ENCODE data around the gene INPP4A. TPM values are rescaled to one million over a fixed set of nuclear protein-coding genes. Genes with fewer than 3 reads are reported as not detected.
A peak's percentile ranks its signal among the peaks of the same experiment; 100 is the strongest.

The INPP4A gene
- total and polyA plus RNA-seq, 2 of the 13 experiments (the other 11 are each of a cell fraction or from before 2014, with no cell fraction given), result 10.1 to 10.9 TPM

DNA sequence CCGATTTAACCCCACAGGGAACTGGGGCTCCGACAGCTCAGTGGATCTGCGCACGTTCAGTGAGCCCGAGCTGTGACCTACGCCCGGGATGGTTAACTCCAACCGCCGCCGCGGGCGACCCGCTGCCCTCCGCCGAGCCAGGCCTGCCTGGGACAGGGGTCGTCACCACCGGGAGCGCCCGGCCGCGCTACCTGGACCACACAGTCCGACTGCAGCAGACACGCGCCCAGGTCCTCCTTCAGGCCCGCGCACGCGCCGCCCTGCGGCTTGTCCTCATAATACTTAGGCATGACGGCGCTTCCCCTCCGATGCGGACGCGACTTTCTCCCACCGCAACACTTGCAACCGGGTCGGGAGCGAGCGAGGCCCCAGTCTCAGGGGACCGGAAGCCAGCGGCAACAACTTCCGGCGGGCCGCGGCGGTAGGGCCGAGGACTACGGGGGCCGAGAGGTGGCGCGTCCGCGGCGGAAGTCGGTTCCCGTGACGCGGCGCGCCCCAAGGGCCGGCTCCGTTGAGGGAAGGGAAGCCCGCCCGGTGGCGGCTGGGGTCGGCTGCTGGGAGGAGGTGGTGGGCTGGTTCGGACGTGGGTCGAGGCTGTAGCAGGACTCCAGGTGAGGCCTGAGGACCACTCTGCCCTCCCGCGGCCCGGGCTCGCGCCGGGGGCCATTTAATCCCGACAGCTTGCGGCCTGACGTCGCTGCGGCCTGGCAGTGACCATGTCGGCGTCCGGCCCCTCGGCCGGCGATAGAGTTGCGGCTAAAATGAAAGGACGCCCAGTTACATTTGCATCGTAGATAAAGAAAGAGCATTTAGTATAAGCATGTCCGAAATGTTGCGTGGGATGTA lies 163.7 kb downstream of the INPP4A start, which contains the start of the genes COA5 and UNC50:
Gene COA5 (minus strand): TSS at position 397 of the 846 bp plus-strand sequence. CDS start 107 bp downstream, at position 290.
Gene UNC50 (plus strand): TSS at position 474 of the 846 bp plus-strand sequence. CDS start 1,171 bp downstream, outside the sequence.
- ChIA-PET POLR2A (interaction anchor here (0.9 to 1.4 kb wide), 5 partner anchors 9 to 533 kb away, joined by 3 to 6 read pairs (median 5); partner anchors contain the start of gene C2orf15), CTCF (ENCODE audit: low intra/inter-chr PET ratio, low total read pairs) (no interaction called here)
- Histone ChIP-seq H3K4me3 (replicated peaks in 1 of 3; ENCODE audit: insufficient read depth in 1 of 3, low read depth in 2 of 3, low read length in 3 of 3) (peak within 1 kb of the TSS; percentile 95 to 98 (median 97)), H3K4me2 (ENCODE audit: low read depth, low read length) (peak within 1 kb of the TSS; percentile 87), H3K9me3 (ENCODE audit: low read length) (no peaks in the 10 kb centered on the region), H4K20me1 (ENCODE audit: insufficient read depth, low read length) (peaks cover 4% of the 10 kb centered on the region), H3K79me2 (ENCODE audit: insufficient read depth, low read length) (peaks cover 69% of the 10 kb centered on the region), H3K9ac (ENCODE audit: insufficient read depth, low read depth, low read length) (peak within 1 kb of the TSS; percentile 99), H3K36me3 (replicated peaks in 1 of 2; ENCODE audit: control insufficient read depth in 1 of 2, insufficient read depth in 2 of 2, low read length in 2 of 2) (peaks cover 5 to 19% of the 10 kb centered on the region in 2 experiments), H3K4me1 (ENCODE audit: insufficient read depth, low read length) (peaks cover 41% of the 10 kb centered on the region), H3K27me3 (ENCODE audit: control insufficient read depth in 1 of 2, insufficient read depth in 2 of 2, low read length in 2 of 2) (no peaks in the 10 kb centered on the region; a peak in 1 of 5 replicates), H2AFZ (ENCODE audit: low read length) (peak within 1 kb of the TSS; percentile 11), H3K27ac (ENCODE audit: extremely low read length, insufficient read depth, low read length) (peak within 1 kb of the TSS; percentile 88)
- intact Hi-C loops (cut with micrococcal nuclease; ENCODE audit: unreplicated experiment) (loop anchor here (2.0 to 10.0 kb wide), 3 partner anchors 40 to 729 kb away; partner anchors contain the start of genes EIF5B, INPP4A and TXNDC9), in situ Hi-C loops (cut with HindIII; ENCODE audit: extremely low pct_ligation_motif_present, low pct_unique_long_range_greater_than_20kb) (no loop called here)
- BruUV-seq (replicated peaks), result no TSS peak
- ATAC-seq (peak; percentile 95), FAIRE-seq (no peak), DNase-seq (ENCODE audit: low spot score) (peak; percentile 86)
- WGBS (ENCODE audit: low lambda C conversion rate), result 1% methylated on average over 65 of the region's 93 CpGs
- TF ChIP-seq SNAI1 (CRISPR knock-in tag; IDR thresholded peaks at IDR 0.05; ENCODE audit: borderline replicate concordance) (peak; percentile 99), CREM (IDR thresholded peaks at IDR 0.05) (peak; percentile 63; the same call in 1 of the 2 replicates), CREM (CRISPR knock-in tag; IDR thresholded peaks at IDR 0.05) (no peak), ZNF260 (CRISPR knock-in tag; IDR thresholded peaks at IDR 0.05; ENCODE audit: borderline replicate concordance, low read depth) (no peak), ZNF883 (CRISPR knock-in tag; IDR thresholded peaks at IDR 0.05; ENCODE audit: not compliant biosample characterization) (peak; percentile 98), NKX3-1 (CRISPR knock-in tag; IDR thresholded peaks at IDR 0.05) (no peak; the same call in none of the 2 replicates), EEA1 (CRISPR knock-in tag; IDR thresholded peaks at IDR 0.05; ENCODE audit: borderline replicate concordance) (peak; percentile 75), SOX13 (IDR thresholded peaks at IDR 0.05) (peak; percentile 55; the same call in 1 of the 2 replicates), SOX13 (CRISPR knock-in tag; conservative IDR thresholded peaks at IDR 0.05 in 1 of 2, IDR thresholded peaks at IDR 0.05 in 1 of 2) (peak in 1 of 2 experiments; percentile 71; a peak in 1 of 4 replicates), NFYB (CRISPR knock-in tag; IDR thresholded peaks at IDR 0.05) (no peak; the same call in none of the 2 replicates), CENPX (CRISPR knock-in tag; IDR thresholded peaks at IDR 0.05) (no peak), ZKSCAN1 (IDR thresholded peaks at IDR 0.05; ENCODE audit: low read length) (no peak), ZNF83 (CRISPR knock-in tag; IDR thresholded peaks at IDR 0.05; ENCODE audit: borderline replicate concordance) (peak; percentile 78; the same call in 1 of the 2 replicates), ZNF629 (CRISPR knock-in tag; conservative IDR thresholded peaks at IDR 0.05) (peak; percentile 45; the same call in 1 of the 2 replicates)
- TF ChIP-seq, protein P1, sequence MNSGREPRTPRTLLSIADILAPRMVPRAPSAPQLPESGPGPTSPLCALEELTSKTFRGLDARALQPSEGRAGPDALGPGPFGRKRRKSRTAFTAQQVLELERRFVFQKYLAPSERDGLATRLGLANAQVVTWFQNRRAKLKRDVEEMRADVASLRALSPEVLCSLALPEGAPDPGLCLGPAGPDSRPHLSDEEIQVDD (CRISPR knock-in tag; IDR thresholded peaks at IDR 0.05; ENCODE audit: borderline replicate concordance), result peak; percentile 46; the same call in 1 of the 2 replicates
- TF ChIP-seq, protein P2, sequence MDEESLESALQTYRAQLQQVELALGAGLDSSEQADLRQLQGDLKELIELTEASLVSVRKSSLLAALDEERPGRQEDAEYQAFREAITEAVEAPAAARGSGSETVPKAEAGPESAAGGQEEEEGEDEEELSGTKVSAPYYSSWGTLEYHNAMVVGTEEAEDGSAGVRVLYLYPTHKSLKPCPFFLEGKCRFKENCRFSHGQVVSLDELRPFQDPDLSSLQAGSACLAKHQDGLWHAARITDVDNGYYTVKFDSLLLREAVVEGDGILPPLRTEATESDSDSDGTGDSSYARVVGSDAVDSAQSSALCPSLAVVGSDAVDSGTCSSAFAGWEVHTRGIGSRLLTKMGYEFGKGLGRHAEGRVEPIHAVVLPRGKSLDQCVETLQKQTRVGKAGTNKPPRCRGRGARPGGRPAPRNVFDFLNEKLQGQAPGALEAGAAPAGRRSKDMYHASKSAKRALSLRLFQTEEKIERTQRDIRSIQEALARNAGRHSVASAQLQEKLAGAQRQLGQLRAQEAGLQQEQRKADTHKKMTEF (CRISPR knock-in tag; IDR thresholded peaks at IDR 0.05), result peak; percentile 96
- TF ChIP-seq, protein P3, sequence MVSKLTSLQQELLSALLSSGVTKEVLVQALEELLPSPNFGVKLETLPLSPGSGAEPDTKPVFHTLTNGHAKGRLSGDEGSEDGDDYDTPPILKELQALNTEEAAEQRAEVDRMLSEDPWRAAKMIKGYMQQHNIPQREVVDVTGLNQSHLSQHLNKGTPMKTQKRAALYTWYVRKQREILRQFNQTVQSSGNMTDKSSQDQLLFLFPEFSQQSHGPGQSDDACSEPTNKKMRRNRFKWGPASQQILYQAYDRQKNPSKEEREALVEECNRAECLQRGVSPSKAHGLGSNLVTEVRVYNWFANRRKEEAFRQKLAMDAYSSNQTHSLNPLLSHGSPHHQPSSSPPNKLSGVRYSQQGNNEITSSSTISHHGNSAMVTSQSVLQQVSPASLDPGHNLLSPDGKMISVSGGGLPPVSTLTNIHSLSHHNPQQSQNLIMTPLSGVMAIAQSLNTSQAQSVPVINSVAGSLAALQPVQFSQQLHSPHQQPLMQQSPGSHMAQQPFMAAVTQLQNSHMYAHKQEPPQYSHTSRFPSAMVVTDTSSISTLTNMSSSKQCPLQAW (CRISPR knock-in tag; IDR thresholded peaks at IDR 0.05), result peak; percentile 97
- TF ChIP-seq, protein P4, sequence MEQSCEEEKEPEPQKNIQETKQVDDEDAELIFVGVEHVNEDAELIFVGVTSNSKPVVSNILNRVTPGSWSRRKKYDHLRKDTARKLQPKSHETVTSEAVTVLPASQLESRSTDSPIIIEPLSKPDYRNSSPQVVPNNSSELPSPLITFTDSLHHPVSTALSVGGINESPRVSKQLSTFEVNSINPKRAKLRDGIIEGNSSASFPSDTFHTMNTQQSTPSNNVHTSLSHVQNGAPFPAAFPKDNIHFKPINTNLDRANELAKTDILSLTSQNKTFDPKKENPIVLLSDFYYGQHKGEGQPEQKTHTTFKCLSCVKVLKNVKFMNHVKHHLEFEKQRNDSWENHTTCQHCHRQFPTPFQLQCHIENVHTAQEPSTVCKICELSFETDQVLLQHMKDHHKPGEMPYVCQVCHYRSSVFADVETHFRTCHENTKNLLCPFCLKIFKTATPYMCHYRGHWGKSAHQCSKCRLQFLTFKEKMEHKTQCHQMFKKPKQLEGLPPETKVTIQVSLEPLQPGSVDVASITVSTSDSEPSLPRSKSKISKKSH (CRISPR knock-in tag; IDR thresholded peaks at IDR 0.05; ENCODE audit: borderline replicate concordance), result peak; percentile 98
